ENCODE measurements around the gene LRRC18. TPM values are rescaled to one million over a fixed set of nuclear protein-coding genes. Genes with fewer than 3 reads are reported as not detected.

The LRRC18 gene
- total RNA-seq, 1 experiment from 2014 or later: not detected

GRCh38 chr10:48931188-48931587, 8.5 kb downstream of the LRRC18 start:
- Mint-ChIP-seq H3K4me3 (ENCODE audit: low read depth, unreplicated experiment) (no peak overlapping the region), H3K36me3 (ENCODE audit: insufficient read depth, unreplicated experiment) (no peaks in the 10 kb centered on the region), H3K4me1 (ENCODE audit: low read depth, unreplicated experiment) (no peaks in the 10 kb centered on the region), H3K27ac (ENCODE audit: unreplicated experiment) (no peak overlapping the region), H3K27me3 (ENCODE audit: unreplicated experiment) (peaks cover 79% of the 10 kb centered on the region), H3K9me3 (ENCODE audit: low read depth, unreplicated experiment) (no peaks in the 10 kb centered on the region)
- no peak for TF ChIP-seq CTCF (IDR thresholded peaks at IDR 0.05; ENCODE audit: unreplicated experiment)
- intact Hi-C loops (cut with micrococcal nuclease; ENCODE audit: unreplicated experiment): no loop called here
- no peak for DNase-seq
- CTCF ChIA-PET: no interaction called here
- BruUV-seq (replicated peaks): no TSS peak

GRCh38 chr10:48929413-48929990, 10.1 kb downstream of the LRRC18 start:
- no peak overlapping the region for H3K27ac Mint-ChIP-seq (ENCODE audit: unreplicated experiment)
- CTCF ChIA-PET: no interaction called here
- no peaks in the 10 kb centered on the region for H3K9me3 Mint-ChIP-seq (ENCODE audit: low read depth, unreplicated experiment)
- no peak for DNase-seq
- intact Hi-C loops (cut with micrococcal nuclease; ENCODE audit: unreplicated experiment): no loop called here
- no peak overlapping the region for H3K4me3 Mint-ChIP-seq (ENCODE audit: low read depth, unreplicated experiment)
- no peaks in the 10 kb centered on the region for H3K36me3 Mint-ChIP-seq (ENCODE audit: insufficient read depth, unreplicated experiment)
- BruUV-seq (replicated peaks): no TSS peak
- peaks cover 83% of the 10 kb centered on the region for H3K27me3 Mint-ChIP-seq (ENCODE audit: unreplicated experiment)
- TF ChIP-seq CTCF (IDR thresholded peaks at IDR 0.05; ENCODE audit: unreplicated experiment): no peak
- H3K4me1 Mint-ChIP-seq (ENCODE audit: low read depth, unreplicated experiment): no peaks in the 10 kb centered on the region

DNA sequence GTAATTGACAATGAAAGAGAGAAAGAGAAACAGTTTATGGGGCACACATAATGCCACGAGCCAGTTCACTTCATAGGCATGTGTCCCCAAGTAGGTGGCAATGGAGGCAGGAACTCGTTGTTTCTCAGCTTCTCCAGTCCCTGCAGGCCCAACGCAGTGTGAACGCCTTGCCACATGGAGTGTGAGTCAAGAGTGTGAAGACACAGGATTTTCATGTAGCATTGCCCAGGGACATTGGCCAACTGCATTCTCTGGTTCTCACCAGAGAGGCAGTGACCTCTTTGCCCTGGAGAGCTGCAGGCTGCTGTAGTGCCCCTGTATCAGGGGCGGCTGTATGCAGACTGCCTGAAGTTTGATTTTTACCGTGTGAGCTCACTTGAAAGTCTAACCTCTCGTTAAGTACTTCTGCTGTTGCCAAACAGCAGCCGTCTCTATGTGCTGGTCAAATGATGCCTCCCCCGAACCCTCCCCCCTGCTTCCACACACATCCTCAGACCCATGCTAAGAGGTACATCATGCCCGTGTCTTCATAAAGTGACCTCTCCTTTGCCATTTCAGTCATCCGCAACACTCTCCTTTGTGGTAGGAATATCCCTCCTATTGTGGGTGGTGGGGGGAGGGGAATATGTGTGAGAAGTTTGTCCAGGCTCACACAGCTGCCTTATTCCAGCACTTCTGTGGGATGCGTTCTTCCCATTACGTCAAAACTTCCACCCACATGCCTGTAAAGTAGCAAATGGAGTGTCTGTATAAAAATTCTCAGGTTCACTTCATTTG, 12.7 kb downstream of the LRRC18 start:
- TF ChIP-seq CTCF (IDR thresholded peaks at IDR 0.05; ENCODE audit: unreplicated experiment): no peak
- Mint-ChIP-seq H3K27ac (ENCODE audit: unreplicated experiment) (no peak overlapping the region), H3K4me1 (ENCODE audit: low read depth, unreplicated experiment) (no peaks in the 10 kb centered on the region), H3K36me3 (ENCODE audit: insufficient read depth, unreplicated experiment) (no peaks in the 10 kb centered on the region), H3K4me3 (ENCODE audit: low read depth, unreplicated experiment) (no peak overlapping the region), H3K27me3 (ENCODE audit: unreplicated experiment) (peaks cover 83% of the 10 kb centered on the region), H3K9me3 (ENCODE audit: low read depth, unreplicated experiment) (no peaks in the 10 kb centered on the region)
- CTCF ChIA-PET: no interaction called here
- DNase-seq: no peak
- intact Hi-C loops (cut with micrococcal nuclease; ENCODE audit: unreplicated experiment): no loop called here
- BruUV-seq (replicated peaks): no TSS peak

GRCh38 chr10:48926255-48926654, 13.4 kb downstream of the LRRC18 start:
- Mint-ChIP-seq H3K27ac (ENCODE audit: unreplicated experiment) (no peak overlapping the region), H3K4me1 (ENCODE audit: low read depth, unreplicated experiment) (no peaks in the 10 kb centered on the region), H3K36me3 (ENCODE audit: insufficient read depth, unreplicated experiment) (no peaks in the 10 kb centered on the region), H3K4me3 (ENCODE audit: low read depth, unreplicated experiment) (no peak overlapping the region), H3K27me3 (ENCODE audit: unreplicated experiment) (peaks cover 87% of the 10 kb centered on the region), H3K9me3 (ENCODE audit: low read depth, unreplicated experiment) (no peaks in the 10 kb centered on the region)
- BruUV-seq (replicated peaks): no TSS peak
- intact Hi-C loops (cut with micrococcal nuclease; ENCODE audit: unreplicated experiment): no loop called here
- CTCF ChIA-PET: no interaction called here
- no peak for DNase-seq
- no peak for TF ChIP-seq CTCF (IDR thresholded peaks at IDR 0.05; ENCODE audit: unreplicated experiment)
